Effector memory CD8-positive, alpha-beta T cell (primary cell): Measurements from ENCODE around the gene CARD6.
"Not testable (repeated sequence)": the region's sequence is repeated elsewhere in the genome, so short reads cannot be mapped to it uniquely, and the experiment has no call there.

Source experiments
- ATAC-seq: fragments of 150-1000 bp; cut with Tn5 transposase; replicated peaks from 2 replicates; pipeline ENCODE4 v1.10.0; 2021; ENCODE audit warnings: mild to moderate bottlenecking, moderate library complexity
- DNase-seq, 3 experiments: peaks; one replicate each; pipeline ENCODE4 v3.0.0; 2021
- H3K27ac Mint-ChIP-seq, 2 donors: one replicate each; pipeline ENCODE4 v1.8.0; 2022; ENCODE audit warnings: mild to moderate bottlenecking in 2 of 2, mixed read lengths in 2 of 2, moderate library complexity in 2 of 2
- H3K27me3 Mint-ChIP-seq, 2 donors: one replicate each; pipeline ENCODE4 v1.8.0; 2022; ENCODE audit warnings: mixed read lengths in 2 of 2
- H3K36me3 Mint-ChIP-seq: one replicate; pipeline ENCODE4 v1.8.0; 2022; ENCODE audit warnings: mild to moderate bottlenecking, moderate library complexity, mixed read lengths; ENCODE audit not compliant: insufficient read depth
- H3K4me1 Mint-ChIP-seq, 2 donors: one replicate each; pipeline ENCODE4 v1.8.0; 2022; ENCODE audit warnings: low read depth in 2 of 2, mixed read lengths in 2 of 2
- H3K4me3 Mint-ChIP-seq, 2 donors: one replicate each; pipeline ENCODE4 v1.8.0; 2022; ENCODE audit warnings: mild to moderate bottlenecking in 2 of 2, mixed read lengths in 2 of 2, moderate library complexity in 2 of 2
- H3K9me3 Mint-ChIP-seq, 2 donors: one replicate each; pipeline ENCODE4 v1.8.0; 2022; ENCODE audit warnings: mixed read lengths in 2 of 2

The CARD6 gene

GRCh38 chr5:40871177-40871576, 30.0 kb downstream of the CARD6 start:
- H3K9me3 Mint-ChIP-seq: no peaks in the 10 kb centered on the region
- H3K4me1 Mint-ChIP-seq: no peaks in the 10 kb centered on the region
- H3K36me3 Mint-ChIP-seq: peaks cover 2% of the 10 kb centered on the region
- no peak for DNase-seq
- no peak overlapping the region for H3K27ac Mint-ChIP-seq
- ATAC-seq: no peak
- no peak overlapping the region for H3K4me3 Mint-ChIP-seq
- H3K27me3 Mint-ChIP-seq: peaks cover 23 to 40% of the 10 kb centered on the region in 2 donors

- peaks cover 23 to 44% of the 10 kb centered on the region in 2 donors for H3K27me3 Mint-ChIP-seq
- not testable (repeated sequence) for DNase-seq, H3K36me3 Mint-ChIP-seq, H3K4me3 Mint-ChIP-seq, H3K27ac Mint-ChIP-seq, ATAC-seq, H3K4me1 Mint-ChIP-seq, H3K9me3 Mint-ChIP-seq
These were observed 31.1 kb downstream of the CARD6 start for GRCh38 chr5:40872253-40872652.

DNA sequence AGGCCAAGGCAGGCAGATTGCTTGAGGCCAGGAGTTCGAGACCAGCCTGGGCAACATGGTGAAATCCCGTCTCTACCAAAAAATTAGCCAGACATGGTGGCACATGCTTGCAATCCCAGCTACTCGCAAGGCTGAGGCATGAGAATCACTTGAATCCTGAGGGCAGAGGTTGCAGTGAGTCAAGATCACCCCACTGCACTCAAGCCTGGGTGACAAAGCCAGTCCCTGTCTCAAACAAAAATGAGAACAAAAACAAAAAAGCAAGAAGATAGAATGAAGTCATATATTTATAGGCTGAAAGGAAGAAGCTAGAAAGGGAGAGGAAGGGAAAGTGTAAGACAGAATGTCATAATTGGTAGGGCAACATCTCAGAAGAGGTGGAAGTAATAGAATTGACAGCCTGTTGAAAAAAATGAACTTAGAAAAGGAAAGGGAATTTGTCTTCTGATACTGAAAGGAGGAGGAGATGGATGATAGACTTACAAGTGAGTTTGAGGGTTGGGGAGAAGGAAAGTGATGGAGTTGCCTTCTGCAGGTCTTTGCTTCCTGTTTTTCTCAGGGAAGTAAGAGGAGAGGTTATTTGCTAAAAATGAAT, 32.2 kb downstream of the CARD6 start:
- Mint-ChIP-seq H3K4me3 (no peak overlapping the region), H3K27ac (no peak overlapping the region), H3K9me3 (no peaks in the 10 kb centered on the region), H3K27me3 (peaks cover 23 to 34% of the 10 kb centered on the region in 2 donors), H3K4me1 (no peaks in the 10 kb centered on the region), H3K36me3 (no peaks in the 10 kb centered on the region)
- DNase-seq (no peak), ATAC-seq (no peak)

DNA sequence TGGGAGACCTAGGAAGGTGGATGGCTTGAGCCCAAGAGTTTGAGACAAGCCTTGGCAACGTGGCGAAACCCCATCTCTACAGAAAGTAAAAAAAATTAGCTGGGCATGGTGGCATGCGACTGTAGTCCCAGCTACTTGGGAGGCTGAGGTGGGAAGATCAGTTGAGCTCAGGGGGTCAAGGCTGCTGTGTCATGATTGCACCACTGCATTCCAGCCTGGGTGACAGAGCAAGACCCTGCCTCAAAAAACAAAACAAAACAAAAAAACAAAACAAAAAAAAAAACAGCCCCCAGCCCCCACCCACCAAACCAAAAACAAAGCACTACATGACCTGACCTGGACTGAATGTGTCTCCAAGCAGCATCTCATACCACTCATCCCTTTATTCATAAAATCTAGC, 34.8 kb downstream of the CARD6 start:
- no peak for DNase-seq
- Mint-ChIP-seq H3K4me1 (no peaks in the 10 kb centered on the region), H3K36me3 (no peaks in the 10 kb centered on the region), H3K27ac (no peak overlapping the region), H3K4me3 (no peak overlapping the region), H3K27me3 (peaks cover 12 to 34% of the 10 kb centered on the region in 2 donors), H3K9me3 (no peaks in the 10 kb centered on the region)
- no peak for ATAC-seq

- DNase-seq: no peak
- no peak for ATAC-seq
- Mint-ChIP-seq H3K27me3 (peaks cover 16 to 28% of the 10 kb centered on the region in 2 donors), H3K4me3 (no peak overlapping the region), H3K36me3 (no peaks in the 10 kb centered on the region), H3K9me3 (no peaks in the 10 kb centered on the region), H3K4me1 (no peaks in the 10 kb centered on the region), H3K27ac (no peak overlapping the region)
These were observed 36.3 kb downstream of the CARD6 start for GRCh38 chr5:40877371-40877988.

GRCh38 chr5:40879163-40879942, 38.2 kb downstream of the CARD6 start:
- Mint-ChIP-seq H3K36me3 (no peaks in the 10 kb centered on the region), H3K27ac (no peak overlapping the region), H3K9me3 (no peaks in the 10 kb centered on the region), H3K27me3 (peaks cover 8 to 31% of the 10 kb centered on the region in 2 donors), H3K4me1 (no peaks in the 10 kb centered on the region), H3K4me3 (no peak overlapping the region)
- DNase-seq (no peak), ATAC-seq (peak; percentile 32)

DNA sequence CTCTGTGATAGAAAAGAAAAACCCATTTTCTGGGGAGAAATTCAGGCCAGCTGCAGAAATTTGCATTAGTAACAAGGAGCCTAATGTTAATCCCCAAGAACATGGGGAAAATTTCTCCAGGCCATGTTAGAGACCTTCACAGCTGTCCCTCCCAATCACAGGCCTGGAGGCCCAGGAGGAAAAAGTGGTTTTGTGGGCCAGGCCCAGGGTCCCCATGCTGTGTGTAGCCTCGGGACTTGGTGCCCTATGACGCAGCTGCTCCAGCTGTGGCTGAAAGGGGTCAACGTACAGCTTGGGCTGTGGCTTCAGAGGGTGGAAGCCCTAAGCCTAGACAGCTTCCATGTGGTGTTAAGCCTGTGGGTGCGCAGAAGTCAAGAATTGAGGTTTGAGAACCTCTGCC, 41.1 kb downstream of the CARD6 start:
- Mint-ChIP-seq H3K4me1 (no peaks in the 10 kb centered on the region), H3K36me3 (no peaks in the 10 kb centered on the region), H3K27me3 (peaks cover 6 to 18% of the 10 kb centered on the region in 2 donors), H3K9me3 (no peaks in the 10 kb centered on the region), H3K4me3 (no peak overlapping the region), H3K27ac (no peak overlapping the region)
- DNase-seq (no peak), ATAC-seq (no peak)

DNA sequence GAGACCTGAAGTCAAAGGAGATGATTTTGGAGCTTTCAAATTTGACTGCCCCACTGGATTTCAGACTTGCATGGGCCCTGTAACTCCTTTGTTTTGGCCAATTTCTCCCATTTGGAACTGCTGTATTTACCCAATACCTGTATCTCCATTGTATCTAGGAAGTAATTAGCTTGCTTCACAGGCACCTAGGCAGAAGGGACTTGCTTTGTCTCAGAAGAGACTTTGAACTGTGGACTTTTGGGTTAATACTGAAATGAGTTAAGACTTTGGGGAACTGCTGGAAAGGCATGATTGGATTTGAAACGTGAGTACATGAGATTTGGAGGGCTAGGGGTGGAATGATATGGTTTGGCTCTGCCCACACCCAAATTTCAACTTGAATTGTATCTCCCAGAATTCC, 41.9 kb downstream of the CARD6 start:
- not testable (repeated sequence) for H3K4me1 Mint-ChIP-seq, DNase-seq, H3K36me3 Mint-ChIP-seq, H3K27ac Mint-ChIP-seq, H3K9me3 Mint-ChIP-seq, ATAC-seq, H3K4me3 Mint-ChIP-seq
- peaks cover 8 to 22% of the 10 kb centered on the region in 2 donors for H3K27me3 Mint-ChIP-seq

DNA sequence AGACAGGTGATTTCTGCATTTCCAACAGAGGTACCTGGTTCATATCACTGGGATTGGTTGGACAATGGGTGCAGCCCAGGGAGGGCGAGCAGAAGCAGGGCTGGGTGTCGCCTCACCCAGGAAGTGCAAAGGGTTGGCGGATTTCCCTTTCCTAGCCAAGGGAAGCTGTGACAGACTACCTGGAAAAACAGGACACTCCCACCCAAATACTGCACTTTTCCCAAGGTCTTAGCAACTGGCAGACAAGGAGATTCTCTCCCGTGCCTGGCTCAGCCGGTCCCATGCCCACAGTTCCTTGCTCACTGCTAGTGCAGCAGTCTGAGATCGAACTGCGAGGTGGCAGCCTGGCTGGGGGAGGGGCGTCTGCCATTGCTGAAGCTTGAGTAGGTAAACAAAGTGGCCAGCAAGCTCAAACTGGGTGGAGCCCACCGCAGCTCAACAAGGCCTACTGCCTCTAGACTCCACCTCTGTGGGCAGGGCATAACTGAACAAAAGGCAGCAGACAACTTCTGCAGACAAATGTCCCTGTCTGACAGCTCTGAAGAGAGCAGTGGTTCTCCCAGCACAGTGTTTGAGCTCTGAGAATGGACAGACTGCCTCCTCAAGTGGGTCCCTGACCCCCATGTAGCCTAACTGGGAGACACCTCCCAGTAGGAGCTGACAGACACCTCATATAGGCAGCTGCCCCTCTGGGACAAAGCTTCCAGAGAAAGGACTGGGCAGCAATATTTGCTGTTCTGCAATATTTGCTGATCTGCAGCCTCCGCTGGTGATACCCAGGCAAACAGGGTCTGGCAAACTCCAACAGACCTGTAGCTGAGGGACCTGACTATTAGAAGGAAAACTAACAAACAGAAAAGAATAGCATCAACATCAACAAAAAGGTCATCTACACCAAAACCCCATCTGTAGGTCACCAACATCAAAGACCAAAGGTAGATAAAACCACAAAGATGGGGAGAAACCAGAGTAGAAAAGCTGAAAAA, 54.6 kb downstream of the CARD6 start:
- H3K36me3 Mint-ChIP-seq, H3K4me1 Mint-ChIP-seq, DNase-seq, H3K9me3 Mint-ChIP-seq, H3K4me3 Mint-ChIP-seq, H3K27ac Mint-ChIP-seq, ATAC-seq: not testable (repeated sequence)
- peaks cover 19 to 30% of the 10 kb centered on the region in 2 donors for H3K27me3 Mint-ChIP-seq

DNA sequence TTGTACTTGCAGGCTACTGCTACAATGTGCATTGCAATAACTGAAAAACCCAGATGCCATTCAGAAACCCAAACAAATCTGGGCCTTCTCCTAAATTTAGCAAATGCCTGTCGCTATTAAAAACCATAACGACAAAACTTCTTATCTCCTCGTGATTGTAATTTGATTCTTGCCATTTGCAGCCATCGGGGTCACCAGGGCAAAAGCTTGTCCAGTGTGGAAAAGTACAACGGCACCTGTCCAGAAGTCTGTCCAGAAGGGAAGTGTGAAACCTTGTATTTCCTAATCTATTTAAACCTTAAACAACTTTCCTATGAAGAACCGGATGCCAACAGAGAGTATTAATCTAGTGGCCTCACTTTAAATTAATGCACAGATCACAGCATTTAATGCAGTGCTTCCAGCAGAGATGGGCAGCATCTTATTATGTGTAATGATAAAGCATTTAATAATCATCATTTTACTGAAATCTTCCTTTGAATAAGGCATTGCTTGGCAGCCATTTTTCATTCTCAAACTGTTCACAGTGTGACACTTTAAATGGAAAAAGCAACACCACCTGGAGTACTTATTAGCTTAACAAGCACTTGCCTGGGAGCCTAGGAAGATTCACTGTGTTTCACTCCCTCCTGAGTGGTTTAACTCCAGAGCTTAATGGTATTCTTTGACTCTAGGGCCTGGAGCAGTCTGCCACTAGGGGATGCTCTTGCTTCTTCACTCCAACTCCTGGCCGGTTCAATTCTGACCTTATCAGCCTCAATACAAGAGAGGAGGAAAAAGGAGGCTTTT, 63.2 kb downstream of the CARD6 start:
- H3K27ac Mint-ChIP-seq: no peak overlapping the region
- peak in 1 of 3 experiments; percentile 8 for DNase-seq
- no peak overlapping the region for H3K4me3 Mint-ChIP-seq

DNA sequence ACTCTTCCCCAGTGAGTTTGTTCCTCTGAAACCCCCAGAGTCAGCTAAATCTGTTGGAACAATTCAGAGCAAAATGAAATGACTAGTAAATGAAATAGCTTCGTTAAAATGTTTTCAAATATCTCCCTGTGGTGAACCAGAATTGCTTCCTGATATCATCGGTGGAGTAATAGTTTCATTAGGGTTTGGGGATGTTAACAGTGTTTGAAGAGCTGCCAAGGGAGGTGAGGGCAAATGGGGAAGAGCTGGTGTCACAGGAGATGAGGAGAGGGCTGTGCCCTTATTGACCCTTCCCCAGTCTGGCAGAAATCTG, 63.8 kb downstream of the CARD6 start:
- H3K9me3 Mint-ChIP-seq: no peaks in the 10 kb centered on the region
- ATAC-seq (no peak), DNase-seq (no peak)
- H3K4me3 Mint-ChIP-seq: no peak overlapping the region
- peaks cover 0 to 4% of the 10 kb centered on the region in 2 donors for H3K4me1 Mint-ChIP-seq
- no peaks in the 10 kb centered on the region for H3K36me3 Mint-ChIP-seq
- H3K27me3 Mint-ChIP-seq: peaks cover 19 to 26% of the 10 kb centered on the region in 2 donors
- H3K27ac Mint-ChIP-seq: no peak overlapping the region

More for the DNA sequence above, 63.2 kb downstream of the CARD6 start:
- H3K4me1 Mint-ChIP-seq: peaks cover 0 to 4% of the 10 kb centered on the region in 2 donors
- peaks cover 14 to 21% of the 10 kb centered on the region in 2 donors for H3K27me3 Mint-ChIP-seq
- no peaks in the 10 kb centered on the region for H3K36me3 Mint-ChIP-seq
- no peaks in the 10 kb centered on the region for H3K9me3 Mint-ChIP-seq
- ATAC-seq: peak; percentile 58

DNA sequence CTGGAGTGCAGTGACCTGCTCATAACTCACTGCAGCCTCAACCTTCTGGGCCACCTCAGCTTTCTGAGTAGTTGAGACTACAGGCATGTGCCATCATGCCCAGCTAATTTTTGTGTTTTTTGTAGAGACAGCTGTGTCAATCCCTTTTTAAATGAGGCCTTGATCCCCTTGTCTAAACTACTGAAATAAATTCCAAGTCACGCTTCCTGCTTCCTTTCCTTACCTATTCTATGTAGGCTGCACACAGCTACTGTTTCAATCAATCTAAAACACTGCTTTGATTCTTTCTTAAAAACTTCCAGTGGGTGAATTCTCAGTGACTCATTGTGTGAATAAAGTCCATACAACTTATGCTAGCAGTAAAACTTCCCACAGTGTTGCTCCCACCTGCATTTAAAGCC, 65.2 kb downstream of the CARD6 start:
- H3K9me3 Mint-ChIP-seq: no peaks in the 10 kb centered on the region
- H3K27ac Mint-ChIP-seq: no peak overlapping the region

More for the DNA sequence above, 65.2 kb downstream of the CARD6 start:
- ATAC-seq (no peak), DNase-seq (no peak)
- Mint-ChIP-seq H3K4me1 (peaks cover 0 to 4% of the 10 kb centered on the region in 2 donors), H3K4me3 (no peak overlapping the region), H3K27me3 (peaks cover 25 to 32% of the 10 kb centered on the region in 2 donors), H3K36me3 (no peaks in the 10 kb centered on the region)
